GM21381 (cell line): ENCODE data around the gene KCTD11.
"Not testable (repeated sequence)": the region's sequence is repeated elsewhere in the genome, so short reads cannot be mapped to it uniquely, and the experiment has no call there.

ENCODE experiments used
- ATAC-seq: cut with Tn5 transposase; IDR thresholded peaks from one replicate; pipeline ENCODE4 v1.9.1; 2021; ENCODE audit warnings: mild to moderate bottlenecking, moderate library complexity; ENCODE audit not compliant: unreplicated experiment

KCTD11 gene

DNA sequence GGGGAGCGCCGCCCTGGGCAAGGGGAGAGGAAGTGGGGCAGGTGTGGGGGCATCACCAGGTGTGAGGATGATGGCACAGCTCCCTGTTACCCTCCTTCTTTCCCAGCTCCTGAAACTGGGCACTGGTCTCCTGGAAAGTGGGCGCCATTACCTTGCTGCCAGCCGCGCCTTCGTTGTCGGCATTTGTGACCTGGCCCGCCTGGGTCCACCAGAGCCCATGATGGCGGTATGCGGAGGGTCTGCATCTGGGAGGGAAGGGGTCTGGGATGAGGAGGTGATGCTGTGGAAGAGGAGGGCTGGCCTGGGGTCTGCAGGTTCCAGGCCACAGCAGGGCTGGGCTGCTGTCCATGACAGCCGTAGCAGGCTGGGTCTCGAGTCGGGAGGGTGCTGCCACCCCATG, 10.1 kb upstream of the KCTD11 start:
- ATAC-seq: no peak

DNA sequence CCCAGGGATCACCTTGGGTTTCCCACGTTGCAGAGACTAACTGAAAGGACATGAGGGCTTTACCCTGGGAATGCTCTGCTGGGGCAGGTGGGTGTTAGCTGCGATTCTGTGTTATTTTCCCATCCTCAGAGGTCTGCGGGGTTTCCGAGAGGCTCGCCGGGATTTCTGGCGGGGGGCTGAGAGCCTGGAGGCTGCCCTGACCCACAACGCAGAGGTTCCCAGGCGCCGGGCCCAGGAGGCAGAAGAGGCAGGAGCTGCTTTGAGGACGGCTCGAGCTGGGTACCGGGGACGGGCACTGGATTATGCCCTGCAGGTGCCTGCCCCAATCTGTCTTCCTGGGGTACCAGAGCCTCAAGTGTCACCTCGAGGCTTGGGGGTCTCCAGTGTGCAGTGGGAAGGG, 8.7 kb upstream of the KCTD11 start:
- ATAC-seq: no peak

DNA sequence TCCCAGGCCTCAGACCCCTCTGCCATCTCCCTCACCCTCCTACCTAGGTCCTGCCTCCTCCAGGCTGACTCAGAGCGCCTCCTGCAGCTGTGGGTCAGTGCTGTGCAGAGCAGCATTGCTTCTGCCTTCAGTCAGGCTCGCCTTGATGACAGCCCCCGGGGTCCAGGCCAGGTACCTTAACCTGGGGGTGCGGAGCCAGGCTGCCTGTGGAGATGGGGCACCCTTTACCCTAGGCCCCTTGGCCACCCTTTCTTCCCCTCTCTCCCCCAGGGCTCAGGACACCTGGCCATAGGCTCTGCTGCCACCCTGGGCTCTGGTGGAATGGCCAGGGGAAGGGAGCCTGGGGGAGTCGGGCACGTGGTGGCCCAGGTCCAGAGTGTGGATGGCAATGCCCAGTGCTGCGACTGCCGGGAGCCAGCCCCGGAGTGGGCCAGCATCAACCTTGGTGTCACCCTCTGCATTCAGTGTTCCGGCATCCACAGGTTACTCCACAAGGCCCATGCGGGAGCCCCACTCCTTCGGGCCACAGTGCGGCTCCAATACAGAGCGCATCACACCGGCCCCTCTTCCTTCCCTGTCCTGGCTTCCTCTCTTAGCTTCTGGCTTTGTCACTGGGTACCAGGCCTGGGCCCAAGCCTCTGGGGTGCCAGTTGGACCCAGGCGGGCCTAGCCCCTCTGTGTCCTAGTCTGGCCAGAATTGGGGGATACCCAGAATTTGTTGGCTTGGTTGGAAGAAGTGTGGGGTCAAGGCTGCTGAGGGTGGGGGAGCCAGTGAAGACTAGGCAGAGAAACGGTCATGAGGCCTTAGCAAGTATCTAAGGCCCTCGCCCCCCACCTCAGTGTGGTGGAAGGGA, 5.0 kb upstream of the KCTD11 start:
- no peak for ATAC-seq

DNA sequence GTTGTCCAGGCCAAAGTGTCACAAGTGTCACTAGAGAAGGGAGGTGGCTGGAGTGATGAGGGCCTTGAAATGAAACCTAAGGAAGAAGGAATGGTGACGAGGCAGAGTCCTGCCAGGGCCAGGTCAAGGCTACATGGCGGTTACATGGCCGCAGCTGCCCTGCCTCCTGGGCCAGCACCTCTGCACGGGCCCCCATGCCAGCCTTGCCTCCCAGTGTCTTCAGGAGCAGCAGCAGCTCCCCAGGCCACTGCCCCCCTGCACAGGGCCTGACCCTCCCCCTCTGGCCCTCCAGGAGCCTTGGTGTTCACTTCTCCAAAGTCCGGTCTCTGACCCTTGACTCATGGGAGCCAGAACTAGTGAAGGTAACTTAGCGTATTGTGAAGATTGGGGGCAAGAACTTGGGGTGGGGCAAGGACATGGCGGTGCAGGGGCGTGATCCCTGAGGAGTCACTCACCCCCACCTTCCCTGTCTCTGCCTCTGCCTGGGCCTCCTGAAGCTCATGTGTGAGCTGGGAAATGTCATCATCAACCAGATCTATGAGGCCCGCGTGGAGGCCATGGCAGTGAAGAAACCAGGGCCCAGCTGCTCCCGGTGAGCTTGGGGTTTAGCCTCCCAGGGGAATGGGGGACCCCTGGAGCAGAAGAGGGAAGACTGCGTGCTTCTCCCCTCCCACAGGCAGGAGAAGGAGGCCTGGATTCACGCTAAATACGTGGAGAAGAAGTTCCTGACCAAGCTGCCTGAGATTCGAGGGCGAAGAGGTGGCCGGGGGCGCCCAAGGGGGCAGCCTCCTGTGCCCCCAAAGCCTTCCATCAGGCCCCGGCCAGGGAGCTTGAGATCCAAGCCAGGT, 4.1 kb upstream of the KCTD11 start:
- no peak for ATAC-seq

DNA sequence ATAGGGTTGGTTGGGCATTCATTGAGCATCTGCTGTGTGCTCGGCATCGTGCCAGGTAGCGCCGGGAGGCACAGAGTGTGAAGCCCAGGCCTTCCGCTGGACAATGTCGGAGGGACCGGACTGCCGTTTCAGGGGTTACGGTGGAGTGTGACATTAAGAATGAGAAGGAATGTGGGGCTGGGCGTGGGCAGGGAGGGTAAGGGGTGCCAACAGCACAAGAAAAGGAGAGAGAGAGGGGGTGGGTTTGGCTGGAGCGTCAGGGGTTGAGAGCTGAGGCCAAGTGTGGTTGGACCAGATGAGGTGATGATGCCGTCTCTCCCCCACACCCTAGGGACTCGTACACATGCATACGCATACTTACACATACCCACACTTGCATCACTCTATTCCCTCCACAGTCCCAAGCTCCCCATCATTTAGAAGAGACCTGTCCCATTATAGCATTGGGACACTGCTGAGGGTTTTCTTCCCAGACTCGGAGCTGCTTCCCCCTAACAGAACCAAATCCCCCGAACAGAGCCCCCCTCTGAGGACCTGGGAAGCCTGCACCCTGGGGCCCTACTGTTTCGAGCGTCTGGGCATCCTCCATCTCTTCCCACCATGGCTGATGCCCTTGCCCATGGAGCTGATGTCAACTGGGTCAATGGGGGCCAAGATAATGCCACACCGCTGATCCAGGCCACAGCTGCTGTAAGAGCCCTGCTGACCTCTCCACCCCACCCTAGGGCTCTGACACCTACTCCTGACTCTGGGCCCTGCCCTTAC, 3.3 kb upstream of the KCTD11 start:
- no peak for ATAC-seq

DNA sequence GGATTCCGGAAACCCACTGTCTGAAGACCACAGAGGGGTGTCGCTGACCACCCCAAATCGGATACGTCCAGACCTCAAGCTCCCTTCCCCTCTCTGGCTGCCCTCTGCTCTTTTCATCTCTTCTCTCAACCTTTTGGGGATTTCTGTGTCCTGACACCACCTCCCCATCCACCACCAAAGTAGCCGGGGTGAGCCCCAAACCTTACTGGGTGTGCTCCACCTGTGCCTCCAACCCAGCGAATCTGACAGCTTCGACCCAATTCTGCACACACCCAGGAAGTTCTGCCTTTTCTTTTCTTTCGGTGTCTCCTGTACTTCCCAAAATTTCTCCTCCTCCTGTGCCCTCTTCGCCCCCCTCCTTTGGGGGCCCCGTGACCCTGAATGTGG, 534 bp downstream of the KCTD11 start:
- ATAC-seq: no peak

DNA sequence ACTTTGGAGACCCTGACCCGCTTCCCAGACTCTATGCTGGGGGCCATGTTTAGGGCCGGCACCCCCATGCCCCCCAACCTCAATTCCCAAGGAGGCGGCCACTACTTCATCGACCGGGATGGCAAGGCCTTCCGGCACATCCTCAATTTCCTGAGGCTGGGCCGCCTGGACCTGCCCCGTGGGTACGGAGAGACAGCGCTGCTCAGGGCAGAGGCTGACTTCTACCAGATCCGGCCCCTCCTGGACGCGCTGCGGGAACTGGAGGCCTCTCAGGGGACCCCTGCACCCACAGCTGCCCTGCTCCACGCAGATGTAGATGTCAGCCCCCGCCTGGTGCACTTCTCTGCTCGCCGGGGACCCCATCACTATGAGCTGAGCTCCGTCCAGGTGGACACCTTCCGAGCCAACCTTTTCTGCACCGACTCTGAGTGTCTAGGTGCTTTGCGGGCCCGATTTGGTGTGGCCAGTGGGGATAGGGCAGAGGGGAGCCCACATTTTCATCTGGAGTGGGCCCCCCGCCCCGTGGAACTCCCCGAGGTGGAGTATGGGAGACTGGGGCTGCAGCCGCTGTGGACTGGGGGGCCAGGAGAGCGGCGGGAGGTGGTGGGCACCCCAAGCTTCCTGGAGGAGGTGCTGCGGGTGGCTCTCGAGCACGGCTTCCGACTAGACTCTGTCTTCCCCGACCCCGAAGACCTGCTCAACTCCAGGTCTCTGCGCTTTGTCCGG, 1.1 kb downstream of the KCTD11 start:
- ATAC-seq: no peak

DNA sequence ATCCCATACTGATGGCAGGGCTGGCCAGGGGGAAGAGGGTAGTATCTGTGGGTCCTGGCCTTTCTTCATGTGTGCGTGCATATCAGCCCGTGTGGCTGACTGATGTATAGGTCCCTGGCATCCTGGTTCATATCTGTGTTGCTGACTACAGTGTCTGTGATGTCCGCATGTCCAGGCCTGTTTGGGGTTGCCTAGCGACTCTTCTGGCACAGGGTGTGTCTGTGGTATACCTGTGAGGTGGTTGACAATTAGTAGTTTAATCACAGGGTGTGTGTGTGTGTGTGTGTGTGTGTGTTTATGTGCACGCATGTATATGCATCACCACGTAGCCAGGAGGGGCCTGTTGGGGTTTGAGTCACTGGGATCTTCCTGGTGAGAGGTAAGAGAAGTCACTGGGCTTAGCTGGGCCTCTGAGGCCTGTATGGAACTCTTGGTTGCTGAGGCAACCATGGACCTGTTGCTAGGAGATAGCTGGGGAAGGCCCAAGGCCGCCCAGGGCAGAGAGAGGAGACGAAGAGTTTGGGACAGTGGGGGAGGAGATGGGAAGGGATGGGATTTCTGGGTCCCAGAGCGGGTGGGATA, 2.4 kb downstream of the KCTD11 start:
- no peak for ATAC-seq

DNA sequence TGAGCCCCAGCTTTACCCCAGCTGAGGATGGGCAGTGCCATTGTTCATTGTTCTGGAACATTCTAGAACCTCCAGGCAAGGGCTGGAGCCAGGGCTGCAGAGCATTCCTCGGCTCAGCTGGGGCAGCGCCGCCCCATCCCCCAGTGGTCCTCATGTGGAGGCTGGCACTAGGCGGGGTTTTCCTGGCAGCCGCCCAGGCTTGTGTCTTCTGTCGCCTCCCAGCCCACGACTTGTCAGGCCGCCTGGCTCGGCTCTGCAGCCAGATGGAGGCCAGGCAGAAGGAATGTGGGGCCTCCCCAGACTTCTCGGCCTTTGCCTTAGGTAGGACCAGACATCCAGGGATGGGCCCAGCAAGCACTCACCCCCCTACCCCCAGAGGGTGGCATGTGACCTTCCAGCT, 3.1 kb downstream of the KCTD11 start, which contains the start of gene TMEM95:
Gene TMEM95, plus strand, starts transcription at position 104 of the 400 bp plus-strand sequence. Its CDS starts 49 bp downstream, at position 153.
- no peak for ATAC-seq

DNA sequence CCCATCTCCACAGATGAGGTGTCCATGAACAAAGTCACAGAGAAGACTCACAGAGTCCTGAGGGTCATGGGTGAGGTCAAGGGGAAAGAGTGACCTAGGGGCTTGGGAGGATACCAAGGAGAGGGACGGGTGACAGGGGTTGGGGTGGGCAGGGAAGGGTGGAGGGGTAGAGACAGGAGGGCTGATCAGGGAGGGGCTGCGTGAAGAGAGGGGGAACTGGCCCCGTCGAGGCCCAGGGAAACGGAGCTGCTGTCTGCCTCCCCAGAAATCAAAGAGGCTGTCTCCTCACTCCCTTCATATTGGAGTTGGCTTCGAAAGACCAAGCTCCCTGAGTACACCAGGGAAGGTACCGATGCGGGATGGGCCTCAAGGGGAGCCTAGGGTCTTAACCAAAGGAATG, 3.6 kb downstream of the KCTD11 start:
- ATAC-seq: no peak

DNA sequence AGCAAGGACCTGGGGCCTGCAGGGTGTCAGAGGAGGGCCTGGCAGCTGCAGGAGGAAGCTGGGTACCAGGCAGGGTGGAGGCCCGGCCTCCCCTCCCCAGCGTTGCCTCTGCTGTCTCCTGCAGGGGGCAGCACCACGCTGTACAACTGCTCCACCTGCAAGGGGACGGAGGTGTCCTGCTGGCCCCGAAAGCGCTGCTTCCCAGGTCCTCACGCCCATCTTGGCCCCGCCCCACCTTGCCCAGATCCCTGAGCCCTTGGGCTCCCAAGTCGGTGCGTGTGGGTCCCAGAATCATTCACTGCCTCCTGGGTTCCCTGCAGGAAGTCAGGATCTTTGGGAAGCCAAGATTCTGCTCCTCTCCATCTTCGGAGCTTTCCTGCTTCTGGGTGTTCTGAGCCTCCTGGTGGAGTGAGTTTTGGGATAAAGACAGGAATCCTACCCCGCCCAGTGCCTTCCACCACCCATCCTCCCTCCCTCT, 4.1 kb downstream of the KCTD11 start:
- no peak for ATAC-seq

DNA sequence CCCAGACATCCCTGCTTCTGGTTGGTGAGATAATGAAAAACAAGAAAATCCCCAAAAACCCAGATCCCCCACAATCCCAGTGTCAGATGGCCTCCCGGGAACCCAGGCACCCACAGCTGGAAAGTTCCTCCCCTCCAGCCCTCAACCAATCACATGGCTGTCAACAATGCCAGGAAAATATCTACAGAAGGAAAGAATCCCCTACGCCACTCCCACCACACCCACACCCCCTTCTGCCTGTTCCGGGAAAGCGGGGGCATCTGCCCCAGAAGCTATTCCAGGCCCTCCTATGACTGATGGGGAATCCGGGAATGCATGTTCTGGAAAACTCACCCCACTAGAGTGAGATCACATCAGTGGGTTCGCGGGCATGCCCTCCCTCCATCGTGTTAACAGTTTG, 4.8 kb downstream of the KCTD11 start:
- ATAC-seq: no peak

DNA sequence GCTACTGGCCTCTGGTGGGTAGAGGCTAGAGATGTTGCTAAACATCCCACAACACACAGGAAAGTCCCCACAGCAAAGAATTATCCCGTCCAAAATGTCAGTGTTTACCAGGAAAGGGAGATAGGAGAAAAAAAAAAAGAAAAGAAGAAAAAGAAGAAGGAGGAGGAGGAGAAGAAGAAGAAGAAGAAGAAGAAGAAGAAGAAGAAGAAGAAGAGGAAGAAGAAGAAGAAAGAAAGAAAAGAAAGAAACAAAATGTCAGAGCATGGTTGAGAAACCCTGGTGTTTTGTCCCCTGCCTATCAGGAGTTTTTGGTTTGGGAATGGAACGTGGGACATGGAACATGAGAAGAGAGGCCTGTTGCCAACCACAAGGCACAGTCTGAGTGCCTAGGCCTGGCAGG, 5.4 kb downstream of the KCTD11 start:
- ATAC-seq: no peak

DNA sequence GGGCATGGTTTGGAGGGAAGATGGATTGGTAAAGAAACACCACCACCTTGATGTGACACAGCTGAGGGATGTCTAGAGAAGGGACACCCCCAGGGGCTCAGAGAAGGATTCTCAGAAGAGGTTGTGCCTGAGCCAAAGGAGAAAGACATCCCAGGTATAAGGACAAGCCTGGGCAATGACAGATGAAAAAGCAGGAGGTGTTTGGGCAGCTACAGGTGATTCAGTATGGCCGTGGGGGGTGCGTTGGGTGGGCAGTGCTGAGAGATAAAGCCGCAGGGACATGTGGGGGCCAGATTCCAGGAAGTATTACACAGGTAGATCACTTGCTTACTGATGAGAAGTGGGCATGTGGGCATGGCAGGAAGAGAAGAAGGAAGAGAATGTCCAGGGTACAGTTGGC, 9.9 kb downstream of the KCTD11 start:
- ATAC-seq: no peak

DNA sequence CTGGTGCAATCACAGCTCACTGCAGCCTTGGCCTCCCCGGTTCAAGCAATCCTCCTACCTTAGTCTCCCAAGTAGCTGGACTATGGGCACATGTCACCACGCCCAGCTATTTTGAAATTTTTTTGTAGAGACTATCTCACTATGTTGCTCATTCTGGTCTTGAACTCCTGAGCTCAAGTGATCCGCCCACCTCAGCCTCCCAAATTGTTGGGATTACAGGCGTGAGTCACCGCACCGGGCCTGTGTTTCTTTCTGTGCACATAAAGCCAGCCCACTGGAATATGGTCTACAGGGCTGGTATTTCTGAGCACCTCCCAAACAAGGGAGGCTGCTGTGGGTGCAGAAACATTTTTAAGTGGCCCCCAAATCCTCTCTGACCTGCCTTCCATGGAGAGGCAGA, 11.3 kb downstream of the KCTD11 start:
- ATAC-seq: no peak

DNA sequence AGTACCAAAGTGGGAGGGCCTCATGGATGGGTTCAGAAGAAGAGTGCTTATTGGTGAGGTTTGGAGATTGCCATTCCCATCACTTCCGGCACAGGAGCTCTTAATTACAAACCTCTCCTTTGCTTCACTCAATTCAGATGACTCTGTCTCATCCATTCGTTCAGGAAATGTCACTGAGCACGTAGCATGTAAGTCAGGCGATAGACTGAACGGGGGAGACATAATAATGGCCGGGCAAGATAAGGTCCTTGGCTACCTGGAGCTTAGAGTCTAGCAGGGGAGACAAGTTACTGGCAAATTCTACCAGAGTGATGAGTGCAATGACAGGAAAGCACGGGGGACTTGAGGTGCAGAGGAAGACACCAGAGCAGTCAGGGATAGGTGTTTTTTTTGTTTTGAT, 14.0 kb downstream of the KCTD11 start:
- not testable (repeated sequence) for ATAC-seq

DNA sequence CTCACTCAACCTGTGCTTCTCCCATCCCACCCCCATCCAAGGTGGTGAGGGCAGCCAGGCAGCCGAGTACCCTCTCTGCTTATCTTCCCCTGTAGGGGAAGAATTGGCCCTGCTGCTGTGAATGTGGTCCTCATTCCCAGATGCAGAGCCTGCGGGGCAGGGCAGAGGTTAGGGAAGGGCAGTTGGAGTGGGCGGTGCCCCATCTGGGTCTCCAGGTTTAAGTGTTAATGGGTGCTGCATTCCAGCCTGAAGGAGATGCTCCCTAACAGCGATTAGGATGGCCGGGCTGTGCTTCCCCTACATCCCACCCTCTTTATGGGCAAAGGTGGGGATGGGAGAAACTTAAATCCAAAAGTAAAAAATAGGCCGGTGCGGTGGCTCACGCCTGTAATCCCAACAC, 15.1 kb downstream of the KCTD11 start:
- no peak for ATAC-seq

DNA sequence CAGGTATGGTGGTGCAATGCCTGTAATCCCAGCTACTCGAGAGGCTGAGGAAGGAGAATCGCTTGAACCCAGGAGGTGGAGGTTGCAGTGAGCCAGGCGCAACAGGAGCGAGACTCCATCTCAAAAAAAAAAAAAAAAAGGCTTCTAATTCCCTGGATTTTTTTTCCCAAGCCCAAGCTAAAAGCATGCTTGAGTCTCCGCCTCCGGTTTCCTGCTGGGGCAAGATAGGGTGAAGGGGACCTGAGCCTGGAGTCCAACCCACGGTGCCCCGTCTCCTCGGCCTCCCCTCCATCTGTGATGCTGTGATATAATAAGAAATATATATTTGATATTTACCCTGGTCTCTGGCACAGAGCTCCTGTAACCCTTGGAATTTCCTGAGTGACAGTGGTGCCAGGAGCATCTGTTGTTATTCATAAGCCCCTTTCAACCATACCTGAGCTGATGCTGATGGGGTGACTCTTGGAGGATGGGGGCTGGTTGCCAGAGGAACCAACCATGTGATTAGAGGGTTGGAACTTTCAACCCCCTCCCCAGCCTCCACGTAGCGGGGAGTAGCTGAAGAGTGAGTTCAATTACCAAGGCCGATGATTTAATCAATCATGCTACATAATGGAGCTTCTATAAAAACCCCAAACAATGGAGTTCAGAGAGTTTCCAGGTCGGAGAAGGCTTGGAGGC, 16.1 kb downstream of the KCTD11 start:
- ATAC-seq: no peak

DNA sequence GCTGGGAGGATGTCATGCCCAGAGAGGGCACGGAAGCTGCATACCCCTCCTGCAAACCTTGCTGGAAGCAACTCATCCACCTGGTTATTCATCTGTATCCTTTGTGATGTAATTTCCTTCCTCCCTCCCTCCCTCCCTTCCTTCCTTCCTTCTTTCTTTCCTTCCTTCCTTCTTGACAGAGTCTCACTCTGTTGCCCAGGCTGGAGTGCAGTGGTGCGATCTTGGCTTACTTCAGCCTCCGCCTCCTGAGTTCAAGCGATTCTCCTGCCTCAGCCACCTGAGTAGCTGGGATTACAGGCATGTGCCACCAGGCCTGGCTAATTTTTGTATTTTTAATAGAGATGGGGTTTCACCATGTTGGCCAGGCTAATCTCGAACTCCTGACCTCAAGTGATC, 16.6 kb downstream of the KCTD11 start:
- not testable (repeated sequence) for ATAC-seq

DNA sequence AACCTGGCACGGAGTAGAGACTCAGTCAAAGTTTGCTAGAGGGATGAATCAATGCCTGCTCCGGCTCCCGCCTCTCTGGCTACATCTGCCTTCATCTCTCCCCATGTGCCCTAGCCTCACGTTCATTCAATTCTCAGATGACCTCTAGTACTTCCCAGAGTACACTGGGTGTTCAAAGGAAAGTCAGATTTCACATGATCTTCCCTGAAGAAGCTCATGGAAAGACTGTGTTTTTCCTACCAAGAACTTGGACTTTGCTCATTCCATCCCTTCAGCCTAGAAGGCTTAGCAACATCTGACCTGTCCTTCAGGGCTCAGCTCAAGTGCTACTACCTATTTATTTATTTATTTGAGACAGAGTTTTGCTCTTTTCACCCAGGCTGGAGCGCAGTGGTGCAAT, 17.9 kb downstream of the KCTD11 start:
- ATAC-seq: no peak
